NCI-H1105 treated with DMSO at 0.1 percent for 48 hours (cell line): Measurements from ENCODE around the gene CCSAP.
"Not testable (repeated sequence)": the region's sequence is repeated elsewhere in the genome, so short reads cannot be mapped to it uniquely, and the experiment has no call there.

Experiments
- DNase-seq: peaks from one replicate; lab custom pipeline; 2025; lab: John Stamatoyannopoulos, UW

CCSAP gene

GRCh38 chr1:229325853-229326487 is 16.9 kb downstream of the CCSAP start:
- DNase-seq: no peak

- no peak for DNase-seq
These were observed 17.4 kb downstream of the CCSAP start for GRCh38 chr1:229325401-229325800.

- DNase-seq: no peak
These were observed 18.8 kb downstream of the CCSAP start for GRCh38 chr1:229323885-229324553.

GRCh38 chr1:229323201-229323600 is 19.6 kb downstream of the CCSAP start:
- no peak for DNase-seq

GRCh38 chr1:229319487-229319886 is 23.4 kb downstream of the CCSAP start:
- no peak for DNase-seq

- DNase-seq: no peak
These were observed 24.8 kb downstream of the CCSAP start for GRCh38 chr1:229318056-229318455.

GRCh38 chr1:229316166-229316565 is 26.7 kb downstream of the CCSAP start:
- DNase-seq: no peak

- DNase-seq: no peak
These were observed 32.0 kb downstream of the CCSAP start for GRCh38 chr1:229310833-229311232.

GRCh38 chr1:229309684-229310083 is 33.2 kb downstream of the CCSAP start:
- no peak for DNase-seq

- DNase-seq: no peak
These were observed 33.8 kb downstream of the CCSAP start for GRCh38 chr1:229309074-229309473.

GRCh38 chr1:229305392-229305791 is 37.5 kb downstream of the CCSAP start:
- DNase-seq: no peak

- DNase-seq: no peak
These were observed 39.0 kb downstream of the CCSAP start for GRCh38 chr1:229303855-229304254.

- no peak for DNase-seq
These were observed 40.1 kb downstream of the CCSAP start for GRCh38 chr1:229302740-229303139.

- no peak for DNase-seq
These were observed 42.6 kb downstream of the CCSAP start for GRCh38 chr1:229300099-229300757.

GRCh38 chr1:229298887-229299503 is 43.9 kb downstream of the CCSAP start:
- no peak for DNase-seq

GRCh38 chr1:229298420-229298819 is 44.4 kb downstream of the CCSAP start:
- DNase-seq: no peak

- DNase-seq: no peak
These were observed 45.1 kb downstream of the CCSAP start for GRCh38 chr1:229297746-229298145.

GRCh38 chr1:229296541-229296941 is 46.3 kb downstream of the CCSAP start:
- no peak for DNase-seq

- no peak for DNase-seq
These were observed 47.1 kb downstream of the CCSAP start for GRCh38 chr1:229295745-229296144.

- no peak for DNase-seq
These were observed 49.2 kb downstream of the CCSAP start for GRCh38 chr1:229293528-229294204.

- not testable (repeated sequence) for DNase-seq
These were observed 51.2 kb downstream of the CCSAP start for GRCh38 chr1:229291686-229292085.

- DNase-seq: no peak
These were observed 54.3 kb downstream of the CCSAP start for GRCh38 chr1:229288516-229288915.
